Right atrium auricular region (tissue), 2 donors: Measurements from ENCODE around the gene AACS. TPM values are rescaled to one million over a fixed set of nuclear protein-coding genes. Genes with fewer than 3 reads are reported as not detected.
A peak's percentile ranks its signal among the peaks of the same experiment; 100 is the strongest.

Experiments used
- DNase-seq: peaks from one replicate; pipeline ENCODE4 v3.0.0-alpha.2; 2019; ENCODE audit warnings: low spot score
- H3K27ac ChIP-seq, 2 donors: fragments of 200-600 bp; sonication (generic); 1 replicate in 1 of 2; 2 replicates in 1 of 2; pipeline ENCODE4 v1.5.1; 2016 to 2019
- H3K27me3 ChIP-seq, 2 donors: fragments of 200-600 bp; sonication (generic); one replicate each; pipeline versions ENCODE4 v1.5.1 to v1.6.0; 2017 to 2019
- H3K36me3 ChIP-seq: fragments of 200-600 bp; sonication (generic); one replicate; pipeline ENCODE4 v1.5.1; 2016
- H3K4me1 ChIP-seq, 2 donors: fragments of 200-600 bp; sonication (generic); one replicate each; pipeline versions ENCODE4 v1.5.1 to v1.6.0; 2017 to 2019
- H3K4me3 ChIP-seq, 2 donors: fragments of 200-600 bp; sonication (generic); 1 replicate in 1 of 2; 2 replicates in 1 of 2; pipeline ENCODE4 v1.5.1; 2017 to 2019; ENCODE audit warnings: mild to moderate bottlenecking in 1 of 2, moderate library complexity in 1 of 2
- H3K9me3 ChIP-seq, 2 donors: fragments of 200-600 bp; sonication (generic); one replicate each; pipeline ENCODE4 v1.5.1; 2019
- total RNA-seq, 2 donors: library from RNA; depleted of rRNA; stranded (reverse); fragments of >200 nt; gene quantifications; one replicate each; pipeline ENCODE4 v1.1.0, GENCODE V29; 2016
- TF ChIP-seq, protein P1 (sequence below), 2 donors: fragments of 200-600 bp; sonication (generic); IDR thresholded peaks; one replicate each; pipeline ENCODE4 v1.5.1; 2019; ENCODE audit warnings: antibody characterized with exemption in 2 of 2

Gene AACS
- total RNA-seq, 2 donors from 2014 or later = 7.4 to 11.7 TPM

- H3K36me3 ChIP-seq = no peaks in the 10 kb centered on the region
Measured at GRCh38 chr12:125124320-125124966, 59.2 kb downstream of the AACS start.

DNA sequence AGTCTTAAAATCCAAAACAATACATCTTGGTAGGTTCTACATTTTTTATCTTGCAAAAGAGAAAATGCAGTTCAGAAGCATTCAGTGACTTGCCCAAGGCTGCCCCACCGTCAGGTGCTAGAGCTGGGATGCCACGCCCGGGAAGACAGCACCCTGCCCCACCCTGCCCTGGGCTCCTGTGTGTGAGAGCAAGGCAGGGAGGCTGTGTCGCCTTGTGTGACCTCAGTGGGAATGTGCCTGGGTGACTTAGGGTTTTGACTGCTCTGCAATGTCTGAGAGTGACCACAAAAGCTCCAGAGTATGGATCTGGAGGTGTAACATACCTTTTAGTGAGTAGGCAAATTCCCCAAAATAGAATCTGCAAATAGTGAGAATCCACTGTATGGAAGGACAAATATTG lies 60.0 kb downstream of the AACS start:
- TF ChIP-seq, protein P1, sequence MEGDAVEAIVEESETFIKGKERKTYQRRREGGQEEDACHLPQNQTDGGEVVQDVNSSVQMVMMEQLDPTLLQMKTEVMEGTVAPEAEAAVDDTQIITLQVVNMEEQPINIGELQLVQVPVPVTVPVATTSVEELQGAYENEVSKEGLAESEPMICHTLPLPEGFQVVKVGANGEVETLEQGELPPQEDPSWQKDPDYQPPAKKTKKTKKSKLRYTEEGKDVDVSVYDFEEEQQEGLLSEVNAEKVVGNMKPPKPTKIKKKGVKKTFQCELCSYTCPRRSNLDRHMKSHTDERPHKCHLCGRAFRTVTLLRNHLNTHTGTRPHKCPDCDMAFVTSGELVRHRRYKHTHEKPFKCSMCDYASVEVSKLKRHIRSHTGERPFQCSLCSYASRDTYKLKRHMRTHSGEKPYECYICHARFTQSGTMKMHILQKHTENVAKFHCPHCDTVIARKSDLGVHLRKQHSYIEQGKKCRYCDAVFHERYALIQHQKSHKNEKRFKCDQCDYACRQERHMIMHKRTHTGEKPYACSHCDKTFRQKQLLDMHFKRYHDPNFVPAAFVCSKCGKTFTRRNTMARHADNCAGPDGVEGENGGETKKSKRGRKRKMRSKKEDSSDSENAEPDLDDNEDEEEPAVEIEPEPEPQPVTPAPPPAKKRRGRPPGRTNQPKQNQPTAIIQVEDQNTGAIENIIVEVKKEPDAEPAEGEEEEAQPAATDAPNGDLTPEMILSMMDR (IDR thresholded peaks at IDR 0.05) = no peak
- no peaks in the 10 kb centered on the region for H3K36me3 ChIP-seq
- no peaks in the 10 kb centered on the region for H3K9me3 ChIP-seq
- no peak overlapping the region for H3K4me3 ChIP-seq
- DNase-seq = no peak
- H3K27ac ChIP-seq = no peak overlapping the region
- H3K4me1 ChIP-seq = peaks cover 0 to 13% of the 10 kb centered on the region in 2 donors
- H3K27me3 ChIP-seq = no peaks in the 10 kb centered on the region

More at GRCh38 chr12:125124320-125124966, 59.2 kb downstream of the AACS start:
- H3K4me1 ChIP-seq = peaks cover 0 to 13% of the 10 kb centered on the region in 2 donors
- H3K27me3 ChIP-seq = no peaks in the 10 kb centered on the region
- TF ChIP-seq, protein P1 (IDR thresholded peaks at IDR 0.05) = no peak
- H3K27ac ChIP-seq = no peak overlapping the region
- no peaks in the 10 kb centered on the region for H3K9me3 ChIP-seq
- DNase-seq = no peak
- H3K4me3 ChIP-seq = no peak overlapping the region

DNA sequence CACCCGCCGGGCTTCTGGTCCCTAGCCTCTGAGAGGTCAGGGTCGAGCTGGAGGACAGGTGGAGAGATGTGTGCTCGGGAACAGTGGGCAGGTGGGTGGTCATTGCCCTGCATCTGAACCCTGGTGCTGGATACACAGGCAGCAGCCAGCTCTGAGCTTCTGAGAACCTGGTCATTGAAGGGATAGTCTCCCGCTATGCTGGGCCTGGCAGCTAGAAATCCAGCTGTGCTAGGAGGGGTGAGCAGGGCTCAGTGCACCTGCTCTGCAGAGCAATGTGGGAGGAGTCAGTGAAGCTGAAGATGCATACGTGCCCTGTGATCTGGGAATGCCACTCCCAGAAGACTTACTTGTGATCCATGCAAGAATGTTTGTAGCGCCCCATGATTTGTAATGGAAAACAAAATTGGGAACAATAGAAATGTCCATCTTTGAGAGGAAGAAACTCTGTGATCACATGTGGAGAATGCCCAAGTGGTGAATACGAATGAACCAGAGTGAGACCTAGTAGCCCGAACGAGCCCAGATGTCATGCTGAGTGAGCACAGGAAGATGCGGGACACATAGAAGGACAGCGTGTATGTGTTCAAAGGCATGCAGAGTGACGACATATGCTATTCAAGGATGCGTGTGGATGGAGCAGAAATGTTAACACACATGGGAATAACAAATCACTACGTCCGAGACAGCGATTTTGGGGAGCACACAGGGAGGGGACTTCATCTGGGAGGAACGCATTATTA lies 63.4 kb downstream of the AACS start:
- TF ChIP-seq, protein P1 (IDR thresholded peaks at IDR 0.05) = no peak
- Histone ChIP-seq H3K4me1 (peaks cover 0 to 13% of the 10 kb centered on the region in 2 donors), H3K9me3 (no peaks in the 10 kb centered on the region), H3K27me3 (no peaks in the 10 kb centered on the region), H3K4me3 (no peak overlapping the region), H3K27ac (peak overlapping the region; percentile 68 to 70), H3K36me3 (no peaks in the 10 kb centered on the region)
- no peak for DNase-seq

DNA sequence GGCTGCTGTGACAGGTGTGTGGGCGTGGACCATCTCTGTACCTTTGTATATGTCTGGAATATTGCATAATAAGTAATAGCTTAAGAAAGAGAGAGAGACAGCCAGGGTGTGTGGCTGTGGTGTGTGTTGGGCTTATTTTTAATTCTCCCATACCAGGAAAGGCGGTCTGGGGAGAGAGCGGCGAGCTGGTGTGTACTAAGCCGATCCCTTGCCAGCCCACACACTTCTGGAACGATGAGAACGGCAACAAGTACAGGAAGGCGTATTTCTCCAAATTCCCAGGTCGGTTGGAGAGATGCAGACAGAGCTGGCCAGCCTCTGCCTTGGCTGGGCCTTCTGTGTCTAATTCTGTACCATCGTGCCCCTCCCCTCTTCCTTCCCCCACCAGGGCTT lies 63.9 kb downstream of the AACS start:
- H3K4me3 ChIP-seq = no peak overlapping the region
- H3K27ac ChIP-seq = peak overlapping the region; percentile 68 to 70
- no peaks in the 10 kb centered on the region for H3K36me3 ChIP-seq
- DNase-seq = no peak
- no peaks in the 10 kb centered on the region for H3K27me3 ChIP-seq
- TF ChIP-seq, protein P1 (IDR thresholded peaks at IDR 0.05) = no peak
- H3K9me3 ChIP-seq = no peaks in the 10 kb centered on the region
- peaks cover 0 to 13% of the 10 kb centered on the region in 2 donors for H3K4me1 ChIP-seq

GRCh38 chr12:125129591-125130255 lies 64.5 kb downstream of the AACS start:
- no peak for DNase-seq
- peaks cover 0 to 13% of the 10 kb centered on the region in 2 donors for H3K4me1 ChIP-seq
- H3K36me3 ChIP-seq = no peaks in the 10 kb centered on the region
- TF ChIP-seq, protein P1 (IDR thresholded peaks at IDR 0.05) = no peak
- no peaks in the 10 kb centered on the region for H3K9me3 ChIP-seq
- H3K27ac ChIP-seq = peak overlapping the region; percentile 68 to 70
- H3K27me3 ChIP-seq = no peaks in the 10 kb centered on the region
- no peak overlapping the region for H3K4me3 ChIP-seq
